Left ventricle myocardium inferior (tissue), 1 donor: ENCODE results near the gene PRAMEF10. TPM values are rescaled to one million over a fixed set of nuclear protein-coding genes. Genes with fewer than 3 reads are reported as not detected.
"Not testable (repeated sequence)": the region's sequence is repeated elsewhere in the genome, so short reads cannot be mapped to it uniquely, and the experiment has no call there.

Experiments used
- DNase-seq: peaks from one replicate; pipeline ENCODE4 v3.0.0-alpha.2; 2020
- H3K27ac ChIP-seq: fragments of 200-600 bp; replicated peaks from 2 replicates; pipeline ENCODE4 v1.8.0; 2021
- H3K27me3 ChIP-seq: fragments of 200-600 bp; 2 replicates; pipeline ENCODE4 v1.8.0; 2021; ENCODE audit warnings: low read depth
- H3K36me3 ChIP-seq: fragments of 200-600 bp; 2 replicates; pipeline ENCODE4 v1.8.0; 2021
- H3K4me1 ChIP-seq: fragments of 200-600 bp; 2 replicates; pipeline ENCODE4 v1.8.0; 2021
- H3K4me3 ChIP-seq: fragments of 200-600 bp; 2 replicates; pipeline ENCODE4 v1.8.0; 2021; ENCODE audit warnings: mild to moderate bottlenecking, moderate library complexity
- H3K9me3 ChIP-seq: fragments of 200-600 bp; replicated peaks from 2 replicates; pipeline ENCODE4 v1.8.0; 2021
- CTCF ChIP-seq: fragments of 200-600 bp; IDR thresholded peaks from 2 replicates; pipeline ENCODE4 v1.8.0; 2021; ENCODE audit warnings: antibody characterized with exemption, mild to moderate bottlenecking, borderline replicate concordance
- intact Hi-C: fragments of 100-400 bp; cut with micrococcal nuclease; formaldehyde crosslinking; loops from one replicate; pipeline ENCODE4 v1.11.0; 2022
- total RNA-seq: library from RNA; stranded (reverse); fragmentation: NEBNext Ultra II Directional; extraction: Animal tissue kit (Norgen Biotek cat#: 25700); gene quantifications from one replicate; pipeline ENCODE4 v1.2.1, GENCODE V29; 2021
- donor health status: DM: no; HTN: yes; CAD: no; lungs with severe emphysema.

PRAMEF10 gene
- total RNA-seq, 1 donor from 2014 or later: not detected

GRCh38 chr1:12851779-12852178 is 46.3 kb downstream of the PRAMEF10 start:
- peaks cover 14% of the 10 kb centered on the region for H3K9me3 ChIP-seq

GRCh38 chr1:12848620-12849019 is 49.5 kb downstream of the PRAMEF10 start, which contains the start of gene HNRNPCL1:
TSS of gene HNRNPCL1 (minus strand) at chr1:12848720. CDS start at chr1:12848289, 431 bp downstream.
- H3K36me3 ChIP-seq, H3K27ac ChIP-seq, intact Hi-C loops, H3K4me1 ChIP-seq, H3K4me3 ChIP-seq, DNase-seq: not testable (repeated sequence)
- peaks cover 35% of the 10 kb centered on the region for H3K27me3 ChIP-seq
- peaks cover 22% of the 10 kb centered on the region for H3K9me3 ChIP-seq

More at GRCh38 chr1:12851779-12852178, 46.3 kb downstream of the PRAMEF10 start:
- intact Hi-C loops: no loop called here
- H3K36me3 ChIP-seq: no peaks in the 10 kb centered on the region
- no peak overlapping the region for H3K4me3 ChIP-seq
- H3K27ac ChIP-seq: no peak overlapping the region
- no peaks in the 10 kb centered on the region for H3K4me1 ChIP-seq
- no peak for TF ChIP-seq CTCF
- DNase-seq: no peak
- H3K27me3 ChIP-seq: peaks cover 47% of the 10 kb centered on the region

Other genes starting within 250 kb of the PRAMEF10 start
- gene AADACL3, start 182.2 kb downstream of the PRAMEF10 start, total RNA-seq: not detected
- not detected for gene CFAP107, start 152.1 kb downstream of the PRAMEF10 start, total RNA-seq
- not detected for gene PRAMEF12, start 124.5 kb downstream of the PRAMEF10 start, total RNA-seq
- gene PRAMEF1, start 106.9 kb downstream of the PRAMEF10 start, total RNA-seq: not detected
- gene PRAMEF11, start 66.9 kb downstream of the PRAMEF10 start, total RNA-seq: not detected
- not detected for gene HNRNPCL1, start 49.5 kb downstream of the PRAMEF10 start, total RNA-seq
- gene PRAMEF2, start 41.2 kb downstream of the PRAMEF10 start, total RNA-seq: not detected
- not detected for gene PRAMEF4, start 12.1 kb downstream of the PRAMEF10 start, total RNA-seq
- not detected for gene PRAMEF7, start 18.3 kb upstream of the PRAMEF10 start, total RNA-seq
- not detected for gene PRAMEF6, start 49.3 kb upstream of the PRAMEF10 start, total RNA-seq
- gene PRAMEF27, start 158.3 kb upstream of the PRAMEF10 start, total RNA-seq: not detected
- not detected for gene HNRNPCL3, start 162.5 kb upstream of the PRAMEF10 start, total RNA-seq
- gene PRAMEF25, start 172.5 kb upstream of the PRAMEF10 start, total RNA-seq: not detected
- not detected for gene HNRNPCL2, start 218.6 kb upstream of the PRAMEF10 start, total RNA-seq